GM12864 (cell line): ENCODE data around the gene EIF2D.

Source experiments
- DNase-seq: peaks from one replicate; pipeline ENCODE4 v3.0.0-alpha.2; 2011; ENCODE audit warnings: low read depth
- H3K4me3 ChIP-seq: 2 replicates; pipeline ENCODE4 v1.5.1; 2011; ENCODE audit warnings: mild to moderate bottlenecking, low read depth, low read length, control low read depth
- CTCF ChIP-seq: IDR thresholded peaks from 2 replicates; pipeline ENCODE4 v1.5.1; 2011; ENCODE audit warnings: low read depth, mild to moderate bottlenecking, moderate library complexity, low read length, control low read depth, inconsistent platforms; ENCODE audit errors: missing control alignments

The EIF2D gene

GRCh38 chr1:206609229-206609991 is 2.9 kb downstream of the EIF2D start:
- no peak for DNase-seq
- peak overlapping the region; percentile 20; the same call in 1 of the 2 replicates for H3K4me3 ChIP-seq
- no peak for TF ChIP-seq CTCF

GRCh38 chr1:206608108-206608698 is 4.1 kb downstream of the EIF2D start:
- H3K4me3 ChIP-seq: no peak overlapping the region
- DNase-seq: no peak
- peak; percentile 86 for TF ChIP-seq CTCF

GRCh38 chr1:206606867-206607266 is 5.4 kb downstream of the EIF2D start:
- TF ChIP-seq CTCF: peak; percentile 59
- H3K4me3 ChIP-seq: no peak overlapping the region
- no peak for DNase-seq

DNA sequence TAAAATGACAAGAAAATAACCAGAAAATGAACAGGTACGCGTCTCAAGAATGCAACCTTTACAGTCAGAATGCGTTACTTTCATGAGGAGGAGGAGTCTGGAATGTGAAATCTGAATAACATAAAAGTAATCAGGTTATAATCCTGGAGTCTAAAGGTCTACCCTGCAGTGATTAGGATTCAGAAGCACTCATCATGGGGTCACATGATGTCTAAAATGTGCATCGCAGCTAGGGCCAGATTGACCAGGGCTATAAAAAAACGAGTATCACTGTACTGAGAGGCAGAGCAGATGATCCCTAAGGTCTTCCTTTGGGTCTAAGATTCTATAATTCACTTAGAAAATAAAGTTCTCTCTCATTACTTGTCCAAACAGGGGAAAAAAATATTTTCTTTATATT is 7.4 kb downstream of the EIF2D start:
- no peak for DNase-seq
- no peak overlapping the region for H3K4me3 ChIP-seq
- TF ChIP-seq CTCF: no peak

- TF ChIP-seq CTCF: no peak
- no peak overlapping the region for H3K4me3 ChIP-seq
- no peak for DNase-seq
These were observed 11.7 kb downstream of the EIF2D start for GRCh38 chr1:206600527-206600926.

GRCh38 chr1:206596319-206596666 is 16.0 kb downstream of the EIF2D start:
- no peak for TF ChIP-seq CTCF
- no peak overlapping the region for H3K4me3 ChIP-seq
- DNase-seq: no peak
